Mesendoderm (in vitro differentiated cells): Measurements from ENCODE around the gene PCYT1A.

Source experiments
- DNase-seq: peaks from one replicate; pipeline ENCODE4 v3.0.0; 2013
- H2AK5ac ChIP-seq: 2 replicates; pipeline ENCODE4 v1.6.1; 2013; ENCODE audit warnings: low read length, inconsistent platforms
- H2BK120ac ChIP-seq: 2 replicates; pipeline ENCODE4 v1.6.1; 2013; ENCODE audit warnings: low read depth, mild to moderate bottlenecking, low read length, moderate library complexity, mixed read lengths
- H2BK15ac ChIP-seq: replicated peaks from 2 replicates; pipeline ENCODE4 v1.6.1; 2013; ENCODE audit warnings: low read depth, mild to moderate bottlenecking, moderate library complexity
- H2BK5ac ChIP-seq: 2 replicates; pipeline ENCODE4 v1.6.1; 2013; ENCODE audit warnings: low read length, inconsistent platforms
- H3K18ac ChIP-seq: 2 replicates; pipeline ENCODE4 v1.6.1; 2013; ENCODE audit warnings: mild to moderate bottlenecking, low read length, mixed read lengths
- H3K23ac ChIP-seq: one replicate; pipeline ENCODE4 v1.6.1; 2013; ENCODE audit warnings: low read length
- H3K27ac ChIP-seq: 2 replicates; pipeline ENCODE4 v1.5.1; 2013; ENCODE audit warnings: low read depth, mild to moderate bottlenecking, inconsistent platforms, low read length, moderate library complexity
- H3K27me3 ChIP-seq: 2 replicates; pipeline ENCODE4 v1.6.1; 2013; ENCODE audit warnings: low read length, control low read depth, mild to moderate bottlenecking, inconsistent platforms; ENCODE audit not compliant: insufficient read depth, poor library complexity
- H3K36me3 ChIP-seq: 2 replicates; pipeline ENCODE4 v1.6.1; 2013; ENCODE audit warnings: low read length, inconsistent platforms; ENCODE audit not compliant: control insufficient read depth, insufficient read depth
- H3K4ac ChIP-seq: one replicate; pipeline ENCODE4 v1.6.1; 2013; ENCODE audit warnings: low read depth, mild to moderate bottlenecking, low read length, moderate library complexity
- H3K4me1 ChIP-seq: 2 replicates; pipeline ENCODE4 v1.6.1; 2013; ENCODE audit warnings: low read depth, low read length, inconsistent platforms; ENCODE audit not compliant: control insufficient read depth
- H3K4me2 ChIP-seq: 2 replicates; pipeline ENCODE4 v1.6.1; 2013; ENCODE audit warnings: low read length
- H3K4me3 ChIP-seq: 2 replicates; pipeline ENCODE4 v1.5.1; 2013; ENCODE audit warnings: mild to moderate bottlenecking, low read length
- H3K56ac ChIP-seq: one replicate; pipeline ENCODE4 v1.6.1; 2013; ENCODE audit warnings: low read length
- H3K79me1 ChIP-seq: 2 replicates; pipeline ENCODE4 v1.6.1; 2013; ENCODE audit warnings: low read length, inconsistent platforms
- H3K79me2 ChIP-seq: 2 replicates; pipeline ENCODE4 v1.6.1; 2013; ENCODE audit warnings: mild to moderate bottlenecking, low read length; ENCODE audit not compliant: control insufficient read depth, insufficient read depth
- H3K9ac ChIP-seq: 2 replicates; pipeline ENCODE4 v1.6.1; 2013; ENCODE audit warnings: low read length, inconsistent platforms
- H4K5ac ChIP-seq: one replicate; pipeline ENCODE4 v1.6.1; 2013; ENCODE audit warnings: low read length
- H4K8ac ChIP-seq: one replicate; pipeline ENCODE4 v1.6.1; 2013; ENCODE audit warnings: low read depth, mild to moderate bottlenecking, control low read depth, low read length, moderate library complexity
- WGBS: extraction: QIAGEN DNeasy Blood & Tissue Kit; methylation state at CpG from one replicate; pipeline ENCODE4 v1.1.7; 2013; ENCODE audit warnings: low lambda C conversion rate, missing lambda C conversion rate; ENCODE audit not compliant: insufficient coverage; ENCODE audit errors: extremely low coverage; 5-methylcytosine and 5-hydroxymethylcytosine counted together

Gene PCYT1A

GRCh38 chr3:196272826-196273225 lies 14.7 kb downstream of the PCYT1A start:
- no peak overlapping the region for H3K56ac ChIP-seq
- no peak overlapping the region for H2BK5ac ChIP-seq
- H3K79me1 ChIP-seq = peaks cover 4% of the 10 kb centered on the region
- DNase-seq = no peak
- no peaks in the 10 kb centered on the region for H3K27me3 ChIP-seq
- H2BK15ac ChIP-seq = no peak overlapping the region
- no peak overlapping the region for H3K23ac ChIP-seq
- H3K79me2 ChIP-seq = no peaks in the 10 kb centered on the region
- no peak overlapping the region for H3K27ac ChIP-seq
- no peaks in the 10 kb centered on the region for H3K36me3 ChIP-seq
- WGBS = no CpG with 5 or more reads among the region's 14 CpGs
- no peak overlapping the region for H2BK120ac ChIP-seq
- no peak overlapping the region for H3K18ac ChIP-seq
- H4K8ac ChIP-seq = no peak overlapping the region
- H3K4me1 ChIP-seq = no peaks in the 10 kb centered on the region
- no peak overlapping the region for H3K9ac ChIP-seq
- H3K4me3 ChIP-seq = no peak overlapping the region
- H2AK5ac ChIP-seq = no peak overlapping the region
- no peak overlapping the region for H3K4ac ChIP-seq
- H4K5ac ChIP-seq = no peak overlapping the region
- no peak overlapping the region for H3K4me2 ChIP-seq

- H3K56ac ChIP-seq = no peak overlapping the region
- H3K23ac ChIP-seq = no peak overlapping the region
- H3K79me1 ChIP-seq = peaks cover 4% of the 10 kb centered on the region
- no peaks in the 10 kb centered on the region for H3K36me3 ChIP-seq
- H3K4me2 ChIP-seq = no peak overlapping the region
- no peak overlapping the region for H2AK5ac ChIP-seq
- no peak overlapping the region for H3K9ac ChIP-seq
- H4K5ac ChIP-seq = no peak overlapping the region
- no peaks in the 10 kb centered on the region for H3K79me2 ChIP-seq
- DNase-seq = no peak
- no peak overlapping the region for H3K4ac ChIP-seq
- no peak overlapping the region for H3K27ac ChIP-seq
- no CpG with 5 or more reads among the region's 5 CpGs for WGBS
- H4K8ac ChIP-seq = no peak overlapping the region
- H2BK5ac ChIP-seq = no peak overlapping the region
- H2BK15ac ChIP-seq = no peak overlapping the region
- no peak overlapping the region for H3K4me3 ChIP-seq
- H3K4me1 ChIP-seq = no peaks in the 10 kb centered on the region
- no peak overlapping the region for H2BK120ac ChIP-seq
- H3K18ac ChIP-seq = no peak overlapping the region
- no peaks in the 10 kb centered on the region for H3K27me3 ChIP-seq
Measured at GRCh38 chr3:196270499-196270898, 17.0 kb downstream of the PCYT1A start.

- Histone ChIP-seq H3K4ac (peak overlapping the region; percentile 70), H2BK5ac (no peak overlapping the region), H3K9ac (no peak overlapping the region), H2BK15ac (no peak overlapping the region), H2BK120ac (no peak overlapping the region), H3K56ac (no peak overlapping the region), H4K5ac (no peak overlapping the region), H3K36me3 (no peaks in the 10 kb centered on the region), H3K4me3 (no peak overlapping the region), H3K4me2 (no peak overlapping the region), H3K18ac (no peak overlapping the region), H4K8ac (no peak overlapping the region), H3K27ac (no peak overlapping the region), H3K4me1 (no peaks in the 10 kb centered on the region), H3K79me2 (no peaks in the 10 kb centered on the region), H3K79me1 (peaks cover 2% of the 10 kb centered on the region), H3K27me3 (no peaks in the 10 kb centered on the region), H3K23ac (no peak overlapping the region), H2AK5ac (no peak overlapping the region)
- DNase-seq = peak; percentile 92
- WGBS = no CpG with 5 or more reads among the region's 9 CpGs
Measured at GRCh38 chr3:196268284-196269163, 19.0 kb downstream of the PCYT1A start.

GRCh38 chr3:196263819-196264218 lies 23.7 kb downstream of the PCYT1A start:
- no peaks in the 10 kb centered on the region for H3K4me1 ChIP-seq
- no peak overlapping the region for H4K5ac ChIP-seq
- H3K4ac ChIP-seq = no peak overlapping the region
- no peak overlapping the region for H2BK15ac ChIP-seq
- H2BK120ac ChIP-seq = no peak overlapping the region
- no peak overlapping the region for H3K4me2 ChIP-seq
- no peak overlapping the region for H3K4me3 ChIP-seq
- H3K18ac ChIP-seq = no peak overlapping the region
- H3K79me1 ChIP-seq = no peaks in the 10 kb centered on the region
- no peak overlapping the region for H3K9ac ChIP-seq
- no peak overlapping the region for H2AK5ac ChIP-seq
- H3K27ac ChIP-seq = no peak overlapping the region
- no peak for DNase-seq
- WGBS = no CpG with 5 or more reads among the region's 7 CpGs
- no peak overlapping the region for H2BK5ac ChIP-seq
- no peak overlapping the region for H3K56ac ChIP-seq
- H3K23ac ChIP-seq = no peak overlapping the region
- H4K8ac ChIP-seq = no peak overlapping the region
- H3K79me2 ChIP-seq = no peaks in the 10 kb centered on the region
- H3K36me3 ChIP-seq = no peaks in the 10 kb centered on the region
- no peaks in the 10 kb centered on the region for H3K27me3 ChIP-seq

- no peaks in the 10 kb centered on the region for H3K4me1 ChIP-seq
Measured at GRCh38 chr3:196260784-196261183, 26.7 kb downstream of the PCYT1A start.

GRCh38 chr3:196255776-196256175 lies 31.8 kb downstream of the PCYT1A start:
- H2AK5ac ChIP-seq = no peak overlapping the region
- H3K56ac ChIP-seq = no peak overlapping the region
- H3K27me3 ChIP-seq = no peaks in the 10 kb centered on the region
- H3K36me3 ChIP-seq = no peaks in the 10 kb centered on the region
- no peak overlapping the region for H4K5ac ChIP-seq
- H3K4me1 ChIP-seq = no peaks in the 10 kb centered on the region
- H3K4me2 ChIP-seq = no peak overlapping the region
- no peak overlapping the region for H2BK5ac ChIP-seq
- no peak overlapping the region for H2BK120ac ChIP-seq
- H3K9ac ChIP-seq = no peak overlapping the region
- no peak overlapping the region for H3K4ac ChIP-seq
- no peaks in the 10 kb centered on the region for H3K79me2 ChIP-seq
- no peak overlapping the region for H4K8ac ChIP-seq
- no peak overlapping the region for H3K23ac ChIP-seq
- H3K27ac ChIP-seq = no peak overlapping the region
- no peak for DNase-seq
- WGBS = no CpG with 5 or more reads among the region's 1 CpG
- H3K79me1 ChIP-seq = no peaks in the 10 kb centered on the region
- no peak overlapping the region for H3K18ac ChIP-seq
- no peak overlapping the region for H3K4me3 ChIP-seq
- no peak overlapping the region for H2BK15ac ChIP-seq

More at GRCh38 chr3:196260784-196261183, 26.7 kb downstream of the PCYT1A start:
- Histone ChIP-seq H4K8ac (no peak overlapping the region), H3K4ac (no peak overlapping the region), H3K27me3 (no peaks in the 10 kb centered on the region), H2BK15ac (no peak overlapping the region), H3K36me3 (no peaks in the 10 kb centered on the region), H2AK5ac (no peak overlapping the region), H3K79me2 (no peaks in the 10 kb centered on the region), H3K4me2 (no peak overlapping the region), H3K23ac (no peak overlapping the region), H3K18ac (no peak overlapping the region), H3K9ac (no peak overlapping the region), H4K5ac (no peak overlapping the region), H3K4me3 (no peak overlapping the region), H2BK120ac (no peak overlapping the region), H3K79me1 (no peaks in the 10 kb centered on the region), H2BK5ac (no peak overlapping the region), H3K27ac (no peak overlapping the region), H3K56ac (no peak overlapping the region)
- no peak for DNase-seq
- no CpG with 5 or more reads among the region's 4 CpGs for whole genome bisulfite sequencing
